ENCODE results near the gene KCNMB1.

Gene KCNMB1

GRCh38 chr5:170389550-170389892, 354 bp upstream of the KCNMB1 start:
- no peak overlapping the region for H2AK5ac ChIP-seq (ENCODE audit: low read depth, low read length)
- no peak overlapping the region for H3K4me3 ChIP-seq (ENCODE audit: low read length in 2 of 2)
- no peak overlapping the region for H2BK120ac ChIP-seq (ENCODE audit: low read depth, low read length)
- DNase-seq (ENCODE audit: low spot score), result no peak
- H3K36me3 ChIP-seq (replicated peaks in 1 of 2; ENCODE audit: control insufficient read depth in 2 of 2, insufficient read depth in 2 of 2, low read length in 2 of 2), result no peaks in the 10 kb centered on the region
- no peaks in the 10 kb centered on the region for H3K27me3 ChIP-seq (ENCODE audit: control insufficient read depth in 3 of 3, insufficient read depth in 3 of 3, low read depth in 1 of 3, low read length in 3 of 3)
- H2BK12ac ChIP-seq (ENCODE audit: low read length), result no peak overlapping the region
- no peak overlapping the region for H2BK5ac ChIP-seq (ENCODE audit: low read length)
- no peak overlapping the region for H3K27ac ChIP-seq (replicated peaks; ENCODE audit: low read length)
- H3K79me1 ChIP-seq (ENCODE audit: low read depth, low read length), result no peaks in the 10 kb centered on the region
- peak overlapping the region; percentile 59 for H2AFZ ChIP-seq (ENCODE audit: low read length)
- H3K9me3 ChIP-seq (replicated peaks in 1 of 2; ENCODE audit: control insufficient read depth in 2 of 2, insufficient read depth in 1 of 2, low read depth in 1 of 2, low read length in 2 of 2), result no peaks in the 10 kb centered on the region
- H3K14ac ChIP-seq (ENCODE audit: low read length), result no peak overlapping the region
- no peak overlapping the region for H3K23ac ChIP-seq (ENCODE audit: low read depth, low read length, poor library complexity)
- H4K8ac ChIP-seq (ENCODE audit: low read depth, low read length), result no peak overlapping the region
- no peak overlapping the region for H3K4me2 ChIP-seq (ENCODE audit: insufficient read depth, low read length, poor library complexity, severe bottlenecking)
- WGBS, 2 donors (ENCODE audit: extremely low coverage in 2 of 2, insufficient read length in 2 of 2, insufficient replicate concordance in 1 of 2), result no CpG with 5 or more reads among the region's 4 CpGs
- no peak overlapping the region for H3K9ac ChIP-seq (ENCODE audit: low read depth, low read length, poor library complexity)
- peaks cover 0 to 9% of the 10 kb centered on the region in 2 donors for H3K4me1 ChIP-seq (ENCODE audit: control insufficient read depth in 2 of 2, insufficient read depth in 1 of 2, low read depth in 1 of 2, low read length in 2 of 2)
- H3K4ac ChIP-seq (ENCODE audit: low read length), result no peak overlapping the region
- no peak overlapping the region for H4K91ac ChIP-seq (ENCODE audit: low read depth, low read length, poor library complexity)
- no peak overlapping the region for H3K18ac ChIP-seq (ENCODE audit: low read length)
- H2BK15ac ChIP-seq (ENCODE audit: low read length), result no peak overlapping the region

- no CpG with 5 or more reads among the region's 6 CpGs for WGBS, 2 donors (ENCODE audit: extremely low coverage in 2 of 2, insufficient read length in 2 of 2, insufficient replicate concordance in 1 of 2)
- Histone ChIP-seq H2BK5ac (ENCODE audit: low read length) (no peak overlapping the region), H3K4me3 (ENCODE audit: low read length in 2 of 2) (no peak overlapping the region), H2AK5ac (ENCODE audit: low read depth, low read length) (peak overlapping the region; percentile 22), H3K27me3 (ENCODE audit: control insufficient read depth in 3 of 3, insufficient read depth in 3 of 3, low read depth in 1 of 3, low read length in 3 of 3) (no peaks in the 10 kb centered on the region), H3K27ac (replicated peaks; ENCODE audit: low read length) (no peak overlapping the region), H3K79me1 (ENCODE audit: low read depth, low read length) (no peaks in the 10 kb centered on the region), H2BK120ac (ENCODE audit: low read depth, low read length) (no peak overlapping the region), H3K18ac (ENCODE audit: low read length) (no peak overlapping the region), H3K9me3 (replicated peaks in 1 of 2; ENCODE audit: control insufficient read depth in 2 of 2, insufficient read depth in 1 of 2, low read depth in 1 of 2, low read length in 2 of 2) (no peaks in the 10 kb centered on the region), H3K36me3 (replicated peaks in 1 of 2; ENCODE audit: control insufficient read depth in 2 of 2, insufficient read depth in 2 of 2, low read length in 2 of 2) (no peaks in the 10 kb centered on the region), H2BK15ac (ENCODE audit: low read length) (no peak overlapping the region), H3K9ac (ENCODE audit: low read depth, low read length, poor library complexity) (no peak overlapping the region), H4K91ac (ENCODE audit: low read depth, low read length, poor library complexity) (no peak overlapping the region), H3K14ac (ENCODE audit: low read length) (no peak overlapping the region), H3K4ac (ENCODE audit: low read length) (no peak overlapping the region), H4K8ac (ENCODE audit: low read depth, low read length) (no peak overlapping the region), H3K4me1 (ENCODE audit: control insufficient read depth in 2 of 2, insufficient read depth in 1 of 2, low read depth in 1 of 2, low read length in 2 of 2) (peaks cover 0 to 9% of the 10 kb centered on the region in 2 donors), H3K23ac (ENCODE audit: low read depth, low read length, poor library complexity) (no peak overlapping the region), H3K4me2 (ENCODE audit: insufficient read depth, low read length, poor library complexity, severe bottlenecking) (no peak overlapping the region), H2BK12ac (ENCODE audit: low read length) (no peak overlapping the region), H2AFZ (ENCODE audit: low read length) (no peak overlapping the region)
- no peak for DNase-seq (ENCODE audit: low spot score)
These were observed 1.2 kb downstream of the KCNMB1 start for GRCh38 chr5:170387775-170388639.

- Histone ChIP-seq H2AK5ac (ENCODE audit: low read depth, low read length) (no peak overlapping the region), H3K79me1 (ENCODE audit: low read depth, low read length) (no peaks in the 10 kb centered on the region), H2AFZ (ENCODE audit: low read length) (no peak overlapping the region), H2BK15ac (ENCODE audit: low read length) (no peak overlapping the region), H3K4me2 (ENCODE audit: insufficient read depth, low read length, poor library complexity, severe bottlenecking) (no peak overlapping the region), H3K27ac (replicated peaks; ENCODE audit: low read length) (no peak overlapping the region), H2BK120ac (ENCODE audit: low read depth, low read length) (no peak overlapping the region), H4K91ac (ENCODE audit: low read depth, low read length, poor library complexity) (no peak overlapping the region), H3K14ac (ENCODE audit: low read length) (no peak overlapping the region), H3K4ac (ENCODE audit: low read length) (no peak overlapping the region), H3K36me3 (replicated peaks in 1 of 2; ENCODE audit: control insufficient read depth in 2 of 2, insufficient read depth in 2 of 2, low read length in 2 of 2) (no peaks in the 10 kb centered on the region), H3K9ac (ENCODE audit: low read depth, low read length, poor library complexity) (no peak overlapping the region), H3K23ac (ENCODE audit: low read depth, low read length, poor library complexity) (no peak overlapping the region), H4K8ac (ENCODE audit: low read depth, low read length) (no peak overlapping the region), H2BK5ac (ENCODE audit: low read length) (no peak overlapping the region), H3K27me3 (ENCODE audit: control insufficient read depth in 3 of 3, insufficient read depth in 3 of 3, low read depth in 1 of 3, low read length in 3 of 3) (no peaks in the 10 kb centered on the region), H3K4me3 (ENCODE audit: low read length in 2 of 2) (no peak overlapping the region), H3K9me3 (replicated peaks in 1 of 2; ENCODE audit: control insufficient read depth in 2 of 2, insufficient read depth in 1 of 2, low read depth in 1 of 2, low read length in 2 of 2) (no peaks in the 10 kb centered on the region), H2BK12ac (ENCODE audit: low read length) (no peak overlapping the region), H3K4me1 (ENCODE audit: control insufficient read depth in 2 of 2, insufficient read depth in 1 of 2, low read depth in 1 of 2, low read length in 2 of 2) (peaks cover 0 to 9% of the 10 kb centered on the region in 2 donors), H3K18ac (ENCODE audit: low read length) (no peak overlapping the region)
- WGBS, 2 donors (ENCODE audit: extremely low coverage in 2 of 2, insufficient read length in 2 of 2, insufficient replicate concordance in 1 of 2), result no CpG with 5 or more reads among the region's 8 CpGs
- DNase-seq (ENCODE audit: low spot score), result no peak
These were observed 2.3 kb downstream of the KCNMB1 start for GRCh38 chr5:170386743-170387395.

GRCh38 chr5:170383227-170383626, 5.9 kb downstream of the KCNMB1 start:
- H3K9ac ChIP-seq (ENCODE audit: low read depth, low read length, poor library complexity), result no peak overlapping the region
- DNase-seq (ENCODE audit: low spot score), result no peak
- H3K4me2 ChIP-seq (ENCODE audit: insufficient read depth, low read length, poor library complexity, severe bottlenecking), result no peak overlapping the region
- H2BK12ac ChIP-seq (ENCODE audit: low read length), result no peak overlapping the region
- no peak overlapping the region for H3K27ac ChIP-seq (replicated peaks; ENCODE audit: low read length)
- H2BK5ac ChIP-seq (ENCODE audit: low read length), result no peak overlapping the region
- peaks cover 0 to 7% of the 10 kb centered on the region in 2 donors for H3K4me1 ChIP-seq (ENCODE audit: control insufficient read depth in 2 of 2, insufficient read depth in 1 of 2, low read depth in 1 of 2, low read length in 2 of 2)
- no peak overlapping the region for H3K4me3 ChIP-seq (ENCODE audit: low read length in 2 of 2)
- H3K4ac ChIP-seq (ENCODE audit: low read length), result no peak overlapping the region
- no peaks in the 10 kb centered on the region for H3K9me3 ChIP-seq (replicated peaks in 1 of 2; ENCODE audit: control insufficient read depth in 2 of 2, insufficient read depth in 1 of 2, low read depth in 1 of 2, low read length in 2 of 2)
- no peak overlapping the region for H2BK15ac ChIP-seq (ENCODE audit: low read length)
- no peaks in the 10 kb centered on the region for H3K36me3 ChIP-seq (replicated peaks in 1 of 2; ENCODE audit: control insufficient read depth in 2 of 2, insufficient read depth in 2 of 2, low read length in 2 of 2)
- no peaks in the 10 kb centered on the region for H3K27me3 ChIP-seq (ENCODE audit: control insufficient read depth in 3 of 3, insufficient read depth in 3 of 3, low read depth in 1 of 3, low read length in 3 of 3)
- no peak overlapping the region for H4K91ac ChIP-seq (ENCODE audit: low read depth, low read length, poor library complexity)
- no peak overlapping the region for H3K23ac ChIP-seq (ENCODE audit: low read depth, low read length, poor library complexity)
- WGBS, 2 donors (ENCODE audit: extremely low coverage in 2 of 2, insufficient read length in 2 of 2, insufficient replicate concordance in 1 of 2), result no CpG with 5 or more reads among the region's 5 CpGs
- H2AFZ ChIP-seq (ENCODE audit: low read length), result no peak overlapping the region
- no peaks in the 10 kb centered on the region for H3K79me1 ChIP-seq (ENCODE audit: low read depth, low read length)
- no peak overlapping the region for H4K8ac ChIP-seq (ENCODE audit: low read depth, low read length)
- H2BK120ac ChIP-seq (ENCODE audit: low read depth, low read length), result no peak overlapping the region
- peak overlapping the region; percentile 51 for H2AK5ac ChIP-seq (ENCODE audit: low read depth, low read length)
- peak overlapping the region; percentile 89 for H3K18ac ChIP-seq (ENCODE audit: low read length)
- H3K14ac ChIP-seq (ENCODE audit: low read length), result peak overlapping the region; percentile 47
